ENCODE data around the gene SCTR.

The SCTR gene

DNA sequence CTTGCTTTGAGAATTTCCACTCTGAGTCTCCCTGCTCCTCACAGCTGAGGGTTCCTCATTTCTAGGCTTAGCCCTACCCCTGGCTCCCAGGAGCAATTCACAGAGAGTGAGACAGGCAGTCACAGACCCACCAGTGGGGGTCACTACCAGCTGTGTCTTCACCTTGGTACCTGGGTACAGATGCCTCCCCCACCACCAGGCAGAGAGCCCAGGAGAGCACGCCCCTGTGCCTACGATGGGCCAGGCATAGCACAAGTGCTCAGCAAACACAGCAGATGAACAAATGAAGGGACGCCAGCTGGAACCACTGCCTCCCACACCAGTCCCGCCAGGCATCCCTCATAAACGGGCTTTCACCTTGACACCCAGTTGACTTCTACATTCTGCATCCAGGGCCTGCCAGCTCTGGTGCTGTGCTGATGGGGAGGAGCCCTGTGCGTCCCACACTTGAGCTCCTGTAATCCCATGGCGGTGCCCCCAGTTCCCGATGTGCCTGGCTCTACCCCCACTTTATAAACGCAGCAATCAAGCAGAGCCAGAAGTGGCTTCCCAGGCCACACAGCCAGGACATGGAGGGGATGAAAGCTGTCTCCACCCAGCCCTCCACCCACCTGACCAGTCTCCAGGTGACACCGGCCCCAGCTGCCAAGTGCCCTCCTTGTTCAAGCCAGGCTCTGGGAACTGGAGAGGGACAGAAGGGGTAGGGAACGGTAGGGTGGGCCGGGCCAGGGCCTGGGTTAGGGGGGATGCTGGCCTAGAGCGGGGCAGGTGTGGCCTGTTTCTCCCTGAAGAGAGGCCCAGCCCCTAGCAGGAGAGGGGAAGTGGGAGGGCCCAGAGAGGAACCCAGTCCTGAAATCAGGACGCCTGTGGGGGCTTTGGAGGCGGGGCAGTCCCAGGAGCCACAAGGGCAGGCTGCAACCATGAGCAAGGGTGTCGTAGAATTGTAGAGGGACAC lies 42.5 kb downstream of the SCTR start:
- H3K27me3 ChIP-seq (ENCODE audit: insufficient read depth, poor library complexity, severe bottlenecking) = no peaks in the 10 kb centered on the region
- no peak overlapping the region for H3K4me3 ChIP-seq (replicated peaks; ENCODE audit: insufficient read depth, low read length)
- TF ChIP-seq, protein P1, sequence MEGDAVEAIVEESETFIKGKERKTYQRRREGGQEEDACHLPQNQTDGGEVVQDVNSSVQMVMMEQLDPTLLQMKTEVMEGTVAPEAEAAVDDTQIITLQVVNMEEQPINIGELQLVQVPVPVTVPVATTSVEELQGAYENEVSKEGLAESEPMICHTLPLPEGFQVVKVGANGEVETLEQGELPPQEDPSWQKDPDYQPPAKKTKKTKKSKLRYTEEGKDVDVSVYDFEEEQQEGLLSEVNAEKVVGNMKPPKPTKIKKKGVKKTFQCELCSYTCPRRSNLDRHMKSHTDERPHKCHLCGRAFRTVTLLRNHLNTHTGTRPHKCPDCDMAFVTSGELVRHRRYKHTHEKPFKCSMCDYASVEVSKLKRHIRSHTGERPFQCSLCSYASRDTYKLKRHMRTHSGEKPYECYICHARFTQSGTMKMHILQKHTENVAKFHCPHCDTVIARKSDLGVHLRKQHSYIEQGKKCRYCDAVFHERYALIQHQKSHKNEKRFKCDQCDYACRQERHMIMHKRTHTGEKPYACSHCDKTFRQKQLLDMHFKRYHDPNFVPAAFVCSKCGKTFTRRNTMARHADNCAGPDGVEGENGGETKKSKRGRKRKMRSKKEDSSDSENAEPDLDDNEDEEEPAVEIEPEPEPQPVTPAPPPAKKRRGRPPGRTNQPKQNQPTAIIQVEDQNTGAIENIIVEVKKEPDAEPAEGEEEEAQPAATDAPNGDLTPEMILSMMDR (IDR thresholded peaks at IDR 0.05; ENCODE audit: insufficient read depth, low read length) = no peak
- TF ChIP-seq POLR2AphosphoS5 (IDR thresholded peaks at IDR 0.05; ENCODE audit: low read depth) = no peak
- no peak for TF ChIP-seq REST (IDR thresholded peaks at IDR 0.05; ENCODE audit: insufficient replicate concordance, low read depth)
- TF ChIP-seq GABPA (IDR thresholded peaks at IDR 0.05; ENCODE audit: low read depth) = no peak
- no peak for TF ChIP-seq SPI1 (IDR thresholded peaks at IDR 0.05; ENCODE audit: borderline replicate concordance, low read depth)
- no peak for DNase-seq (ENCODE audit: low read depth in 1 of 2, low spot score in 1 of 2)
- no peak overlapping the region for H3K27ac ChIP-seq (replicated peaks)

DNA sequence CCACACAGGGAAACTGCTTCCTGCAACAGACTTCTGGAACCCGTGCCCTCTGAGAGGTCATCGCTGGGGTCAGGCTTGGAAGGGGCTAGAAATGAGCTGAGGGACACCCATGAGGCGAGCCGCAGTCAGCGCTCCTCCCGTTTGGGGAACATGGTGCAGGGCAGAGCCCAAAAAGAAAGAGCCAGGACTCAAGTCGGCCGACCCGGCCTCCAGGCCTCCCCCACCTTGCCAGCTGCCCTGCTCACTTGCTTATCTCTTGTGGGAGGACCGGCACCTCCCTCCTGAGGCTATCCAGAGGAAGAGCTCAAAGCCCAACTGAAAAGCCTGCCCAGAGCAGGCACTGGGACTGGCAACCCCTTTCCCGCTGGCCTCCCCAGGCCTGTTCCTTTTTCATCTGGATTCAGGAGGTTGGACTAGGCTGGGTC lies 43.6 kb downstream of the SCTR start:
- Histone ChIP-seq H3K27ac (replicated peaks) (no peak overlapping the region), H3K27me3 (ENCODE audit: insufficient read depth, poor library complexity, severe bottlenecking) (no peaks in the 10 kb centered on the region), H3K4me3 (replicated peaks; ENCODE audit: insufficient read depth, low read length) (no peak overlapping the region)
- no peak for DNase-seq (ENCODE audit: low read depth in 1 of 2, low spot score in 1 of 2)
- TF ChIP-seq POLR2AphosphoS5 (IDR thresholded peaks at IDR 0.05; ENCODE audit: low read depth) (no peak), REST (IDR thresholded peaks at IDR 0.05; ENCODE audit: insufficient replicate concordance, low read depth) (no peak), SPI1 (IDR thresholded peaks at IDR 0.05; ENCODE audit: borderline replicate concordance, low read depth) (no peak), GABPA (IDR thresholded peaks at IDR 0.05; ENCODE audit: low read depth) (no peak)
- TF ChIP-seq, protein P1 (IDR thresholded peaks at IDR 0.05; ENCODE audit: insufficient read depth, low read length) = no peak

DNA sequence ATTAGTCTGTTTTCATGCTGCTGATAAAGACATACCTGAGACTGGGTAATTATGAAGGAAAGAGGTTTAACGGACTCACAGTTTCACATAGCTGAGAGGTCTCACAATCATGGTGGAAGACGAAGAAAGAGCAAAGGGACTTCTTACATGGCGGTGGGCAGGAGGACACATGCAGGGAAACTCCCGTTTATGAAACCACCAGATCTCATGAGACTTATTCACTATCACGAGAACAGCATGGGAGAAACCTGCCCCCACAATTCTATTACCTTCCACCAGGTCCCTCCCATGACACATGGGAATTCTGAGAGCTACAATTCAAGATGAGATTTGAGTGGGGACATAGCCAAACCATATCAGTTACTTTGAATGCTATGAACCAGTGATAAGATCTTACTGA lies 44.1 kb downstream of the SCTR start:
- Histone ChIP-seq H3K4me3 (replicated peaks; ENCODE audit: insufficient read depth, low read length) (no peak overlapping the region), H3K27me3 (ENCODE audit: insufficient read depth, poor library complexity, severe bottlenecking) (no peaks in the 10 kb centered on the region), H3K27ac (replicated peaks) (no peak overlapping the region)
- no peak for TF ChIP-seq SPI1 (IDR thresholded peaks at IDR 0.05; ENCODE audit: borderline replicate concordance, low read depth)
- TF ChIP-seq GABPA (IDR thresholded peaks at IDR 0.05; ENCODE audit: low read depth) = no peak
- TF ChIP-seq POLR2AphosphoS5 (IDR thresholded peaks at IDR 0.05; ENCODE audit: low read depth) = no peak
- TF ChIP-seq, protein P1 (IDR thresholded peaks at IDR 0.05; ENCODE audit: insufficient read depth, low read length) = no peak
- DNase-seq (ENCODE audit: low read depth in 1 of 2, low spot score in 1 of 2) = no peak
